Stimulated activated CD8-positive, alpha-beta memory T cell treated with anti-CD3 and anti-CD28 coated beads, Interleukin-15, amount 100 ng/mL, for 48 hours (primary cell): ENCODE results near the gene TSC22D3.
A peak's percentile ranks its signal among the peaks of the same experiment; 100 is the strongest.
"Not testable (repeated sequence)": the region's sequence is repeated elsewhere in the genome, so short reads cannot be mapped to it uniquely, and the experiment has no call there.

Experiments
- DNase-seq, 2 donors: peaks; one replicate each; pipeline ENCODE4 v3.0.0-alpha.2; 2020; ENCODE audit warnings: low read depth in 2 of 2

The TSC22D3 gene

DNA sequence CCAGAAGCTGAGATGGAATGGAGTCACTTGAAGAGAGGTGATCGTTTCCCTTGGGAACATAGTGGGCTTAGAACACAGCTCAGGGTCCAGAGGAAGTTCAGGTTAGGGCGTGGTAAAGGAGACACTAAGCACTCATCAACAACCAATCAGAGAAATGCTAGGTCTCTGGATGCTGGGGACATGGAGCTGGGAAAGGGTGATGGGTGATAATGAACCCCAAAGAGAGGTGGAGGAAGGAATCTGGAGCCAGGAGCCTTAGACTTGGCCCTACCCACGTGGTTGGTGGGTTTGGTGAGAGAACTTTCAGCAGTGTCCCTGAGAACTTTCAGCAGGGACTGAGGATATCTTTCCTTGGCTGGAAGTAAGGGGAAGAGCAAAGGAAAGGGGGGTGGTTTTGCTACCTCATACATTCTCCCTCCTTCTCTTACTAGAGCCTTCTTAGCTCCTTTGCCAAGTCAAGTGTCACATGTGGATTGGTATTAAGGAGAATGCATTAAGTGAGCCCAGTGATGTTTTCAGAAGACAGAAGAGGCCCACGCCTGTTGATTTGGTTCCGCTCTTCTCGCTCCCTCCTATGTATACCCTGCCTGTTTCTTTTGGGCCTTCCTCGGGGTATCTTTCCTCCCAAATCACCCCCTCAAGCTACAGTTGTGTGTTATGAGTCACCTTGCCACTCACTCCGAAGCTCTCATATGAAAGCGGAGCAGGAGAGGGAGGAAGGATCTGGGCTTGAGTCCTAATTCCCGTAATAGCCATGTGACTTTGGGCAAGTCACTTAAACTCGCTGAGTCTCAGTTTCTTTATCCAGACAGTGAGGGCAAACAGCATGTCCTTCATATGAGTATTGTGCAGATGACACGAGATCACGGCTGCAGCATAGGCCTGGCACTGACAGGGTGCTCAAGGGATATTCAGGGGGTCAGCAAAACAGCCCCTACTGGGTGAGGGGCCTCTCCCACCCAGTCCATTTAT is 63.1 kb downstream of the TSC22D3 start:
- DNase-seq = no peak

DNA sequence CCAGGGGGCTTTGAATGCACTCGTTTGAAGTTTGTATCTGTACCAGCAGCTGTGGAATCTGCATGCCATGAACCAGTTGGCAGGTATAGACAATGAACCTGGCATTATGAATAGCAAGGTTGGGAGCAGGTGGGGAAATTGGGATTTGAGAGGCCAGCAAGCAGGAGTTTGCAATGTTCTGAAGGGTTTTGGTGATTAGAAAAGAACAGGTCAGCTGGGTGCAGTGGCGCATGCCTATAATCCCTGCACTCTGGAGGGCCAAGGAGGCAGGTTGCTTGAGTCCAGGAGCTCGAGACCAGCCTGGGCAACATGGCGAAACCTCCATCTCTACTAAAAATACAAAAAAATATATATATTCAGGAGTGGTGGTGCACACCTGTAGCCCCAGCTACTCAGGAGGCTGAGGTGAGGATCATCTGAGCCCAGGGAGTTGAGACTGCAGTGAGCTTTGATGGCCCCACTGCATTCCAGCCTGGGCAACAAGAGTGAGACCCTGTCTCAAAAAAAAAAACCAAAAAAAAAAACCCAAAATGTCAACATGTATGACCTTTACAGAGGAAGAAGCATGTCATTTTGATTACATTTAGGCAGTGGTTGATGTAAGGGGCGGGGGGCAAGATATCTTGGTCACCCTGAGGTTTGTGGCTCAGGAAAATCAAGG is 63.9 kb downstream of the TSC22D3 start:
- DNase-seq = no peak

DNA sequence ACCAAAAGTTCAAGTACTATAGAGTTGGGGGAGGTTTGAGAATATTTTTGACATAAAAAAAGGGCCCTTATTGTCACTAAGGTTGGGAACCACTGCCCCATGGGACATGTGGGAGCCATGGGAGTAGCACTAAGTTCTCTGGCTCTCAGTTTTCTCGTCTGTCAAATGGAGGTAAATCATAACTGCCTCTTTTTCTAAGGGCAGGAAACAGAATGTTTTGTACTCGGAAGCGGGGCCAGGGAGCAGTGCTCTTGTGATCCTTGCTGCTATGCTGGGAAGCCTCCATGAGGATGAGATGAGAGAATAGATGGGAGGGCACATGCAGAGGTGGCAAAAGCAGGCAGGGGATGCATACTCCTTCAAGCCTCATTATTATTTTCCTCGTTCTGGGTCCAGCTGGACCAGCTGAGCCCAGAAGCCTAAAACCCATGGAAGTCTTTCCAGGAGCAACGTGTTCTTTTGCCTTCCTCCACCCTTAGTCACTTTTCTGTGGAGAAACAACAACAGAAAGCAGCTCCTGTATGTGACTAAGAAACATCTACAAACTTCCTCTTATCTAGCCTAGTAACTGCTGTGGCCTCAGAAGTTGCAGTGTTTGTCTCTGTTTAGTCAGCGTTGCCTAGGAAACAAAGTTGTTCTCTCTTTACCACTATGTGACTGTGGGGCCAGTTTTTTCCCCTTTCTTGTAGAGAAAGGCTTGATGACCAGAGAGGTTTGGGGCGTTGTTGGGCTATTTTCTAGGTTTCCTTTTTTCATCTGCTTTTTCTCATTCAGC is 64.8 kb downstream of the TSC22D3 start:
- DNase-seq = peak in 1 of 2 donors; percentile 40

DNA sequence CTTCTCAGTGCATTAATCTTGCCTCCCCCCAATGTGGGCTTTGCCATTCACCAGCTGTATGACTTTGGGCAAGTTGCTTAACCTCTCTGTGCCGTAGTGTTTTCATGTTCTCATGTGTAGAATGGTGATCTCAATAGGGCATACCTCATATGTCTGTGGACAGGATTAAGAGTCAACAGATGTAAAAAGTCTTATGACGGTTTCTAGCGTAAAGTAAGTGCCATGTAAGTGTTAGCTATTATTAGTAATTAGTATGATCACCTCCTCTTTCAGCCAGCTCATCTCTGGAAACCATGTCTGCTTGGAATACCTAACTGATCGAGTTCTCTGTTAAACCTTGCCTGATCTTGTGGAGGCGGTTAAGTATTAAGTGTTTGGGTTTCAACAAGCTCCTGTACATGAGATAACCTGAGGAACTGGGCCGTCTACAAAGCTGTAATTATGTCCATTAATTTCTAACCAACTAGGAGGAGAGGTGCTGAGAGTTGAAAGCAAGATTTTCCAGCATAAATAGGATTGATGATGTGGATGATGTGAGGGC is 66.3 kb downstream of the TSC22D3 start:
- no peak for DNase-seq

DNA sequence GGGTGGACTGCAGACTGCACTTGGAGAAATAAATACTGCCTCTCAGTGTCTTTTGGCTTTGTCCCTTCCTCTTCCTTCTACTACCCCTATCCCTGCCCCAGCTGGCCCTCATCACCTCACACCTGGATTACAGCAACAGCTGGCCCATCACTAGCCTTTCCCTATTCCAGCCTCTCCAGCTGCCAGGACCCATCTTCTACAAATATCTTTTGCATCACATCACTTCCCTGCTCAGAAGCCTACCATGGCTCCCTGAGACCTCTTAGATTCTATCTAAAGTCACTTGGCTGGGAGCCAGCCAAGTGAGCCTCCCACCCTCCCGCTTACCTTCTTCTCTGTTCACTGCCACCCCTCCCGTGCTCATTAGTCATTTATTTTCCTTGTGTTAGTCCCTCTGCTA is 66.8 kb downstream of the TSC22D3 start:
- DNase-seq = no peak

DNA sequence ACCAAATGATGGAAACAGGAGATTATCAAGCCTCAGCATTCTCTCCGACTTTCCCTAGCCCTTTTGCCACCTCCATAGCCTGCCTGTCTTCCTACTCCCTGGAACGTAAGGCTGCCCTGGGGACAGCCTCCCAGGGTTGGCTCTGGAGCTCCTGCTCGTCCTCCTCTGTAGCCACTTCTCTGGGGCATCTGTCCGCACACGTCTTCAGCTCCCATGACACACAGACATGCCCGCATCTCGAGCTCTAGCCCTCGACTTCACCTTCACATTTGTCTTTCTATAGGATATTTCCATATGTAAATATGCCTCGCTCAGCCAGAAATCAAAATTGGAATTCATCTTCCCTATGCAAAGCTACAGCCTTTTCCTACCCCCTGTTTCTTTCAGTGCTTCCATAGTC is 67.7 kb downstream of the TSC22D3 start:
- no peak for DNase-seq

DNA sequence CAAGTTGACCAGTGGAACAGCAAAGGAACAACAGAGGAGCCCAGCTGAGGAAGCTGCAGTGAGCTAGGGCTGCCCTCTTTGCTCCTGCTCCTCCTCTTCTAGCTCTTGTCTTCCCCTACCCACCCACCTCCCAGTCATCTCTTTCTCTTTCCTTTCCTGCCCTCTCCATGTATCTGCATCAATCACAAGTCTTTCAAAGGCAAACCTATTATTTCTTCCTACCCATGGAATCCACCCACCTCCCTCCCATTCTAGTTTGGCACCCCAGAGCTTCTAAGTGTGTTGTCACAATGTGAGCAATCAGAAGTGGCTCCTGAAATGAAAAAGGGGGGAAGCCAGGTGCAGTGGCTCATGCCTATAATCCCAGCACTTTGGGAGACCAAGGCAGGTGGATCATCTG is 69.3 kb downstream of the TSC22D3 start:
- DNase-seq = no peak

GRCh38 chrX:107704587-107704986 is 71.0 kb downstream of the TSC22D3 start:
- DNase-seq = no peak

DNA sequence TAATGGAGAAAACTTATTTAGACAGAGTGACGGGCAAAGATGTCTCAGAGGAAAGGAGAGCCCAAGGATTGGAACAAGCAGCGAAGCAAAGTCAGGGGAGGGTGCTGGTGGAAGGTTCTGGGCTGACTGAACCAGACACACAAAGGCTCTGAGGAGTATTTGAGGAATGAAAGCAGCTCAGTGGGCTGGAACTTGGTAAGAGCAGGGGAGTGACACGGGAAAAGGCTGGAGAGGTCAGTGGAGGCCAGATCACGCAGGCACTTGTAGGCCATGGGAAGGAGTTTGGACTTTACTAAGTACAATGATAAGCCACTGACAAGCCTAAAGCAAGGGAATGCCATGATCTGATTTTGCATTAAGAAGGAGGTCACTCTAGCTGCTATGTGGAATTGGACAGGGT is 71.4 kb downstream of the TSC22D3 start:
- no peak for DNase-seq

DNA sequence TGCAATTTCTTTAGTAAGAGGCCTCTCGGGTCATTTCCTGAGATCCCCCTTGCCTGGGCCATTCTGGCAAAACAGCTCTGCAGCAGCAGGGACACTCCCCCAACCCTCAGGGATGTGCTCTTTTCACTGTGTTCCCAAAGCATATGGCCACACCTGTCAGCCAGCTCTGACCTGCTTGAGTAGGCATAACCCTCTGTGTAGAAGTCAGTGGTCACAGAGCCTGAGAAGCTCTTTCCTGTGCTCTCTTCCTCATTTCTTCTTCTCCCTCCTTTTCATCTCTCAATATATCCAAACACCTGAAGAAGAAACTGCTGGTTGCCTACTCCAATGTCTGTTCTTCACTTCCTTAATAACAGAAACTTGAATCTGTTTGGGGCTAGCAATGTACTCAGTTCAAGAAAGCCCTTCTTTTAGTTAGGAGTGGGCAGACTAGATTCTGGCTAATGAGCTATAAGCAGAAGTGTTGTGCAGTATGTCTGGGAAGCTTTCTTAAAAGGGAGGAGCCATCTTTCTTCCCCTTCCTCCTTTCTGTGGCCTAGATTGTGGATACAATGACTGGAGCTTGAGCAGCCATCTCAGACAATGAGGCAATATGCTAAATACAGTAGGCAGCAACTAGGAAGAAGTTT is 74.0 kb downstream of the TSC22D3 start:
- no peak for DNase-seq

GRCh38 chrX:107700790-107701189 is 74.8 kb downstream of the TSC22D3 start:
- DNase-seq = no peak

- DNase-seq = no peak
Measured at GRCh38 chrX:107700317-107700774, 75.2 kb downstream of the TSC22D3 start.

DNA sequence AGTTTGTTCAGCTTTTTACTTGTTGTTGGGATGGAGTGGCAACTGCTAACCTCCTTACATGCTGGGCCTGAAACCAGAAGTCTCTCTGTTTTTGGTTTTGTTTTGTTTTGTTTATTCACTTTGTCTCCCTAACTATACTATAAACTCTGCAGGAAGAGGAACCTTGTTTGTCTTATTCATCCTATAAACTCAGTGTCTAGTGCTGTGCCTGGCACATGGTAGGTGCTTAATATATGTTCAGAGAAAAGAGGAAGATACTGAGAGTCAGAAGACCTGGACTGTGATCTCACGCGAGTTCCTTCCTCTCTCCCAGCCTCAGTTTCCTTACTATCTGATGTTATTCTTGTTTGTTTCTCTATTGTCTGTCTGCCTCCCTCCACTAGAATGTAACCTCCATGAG is 76.0 kb downstream of the TSC22D3 start:
- no peak for DNase-seq

GRCh38 chrX:107691024-107691448 is 84.6 kb downstream of the TSC22D3 start:
- DNase-seq = no peak

- no peak for DNase-seq
Measured at GRCh38 chrX:107687445-107687844, 88.1 kb downstream of the TSC22D3 start.

DNA sequence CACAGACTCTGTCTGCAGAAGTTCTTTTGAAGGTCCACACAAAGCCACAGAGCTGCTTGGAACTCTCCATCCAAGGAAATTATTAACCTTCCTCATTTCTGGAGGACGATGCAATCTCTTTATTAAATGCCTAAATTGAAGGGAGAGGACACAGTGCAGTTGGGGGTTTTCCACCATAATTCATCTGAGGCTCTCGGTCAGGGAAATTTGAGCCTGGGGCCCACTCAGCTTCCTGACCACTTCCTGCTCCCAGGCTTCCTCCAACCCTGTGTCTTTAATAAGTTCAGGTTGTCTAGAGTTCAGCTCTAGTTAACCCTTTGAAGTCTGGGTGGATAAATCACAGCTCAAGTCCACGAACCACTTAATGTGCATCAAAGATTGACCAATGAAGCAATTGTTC is 88.8 kb downstream of the TSC22D3 start:
- DNase-seq = no peak

DNA sequence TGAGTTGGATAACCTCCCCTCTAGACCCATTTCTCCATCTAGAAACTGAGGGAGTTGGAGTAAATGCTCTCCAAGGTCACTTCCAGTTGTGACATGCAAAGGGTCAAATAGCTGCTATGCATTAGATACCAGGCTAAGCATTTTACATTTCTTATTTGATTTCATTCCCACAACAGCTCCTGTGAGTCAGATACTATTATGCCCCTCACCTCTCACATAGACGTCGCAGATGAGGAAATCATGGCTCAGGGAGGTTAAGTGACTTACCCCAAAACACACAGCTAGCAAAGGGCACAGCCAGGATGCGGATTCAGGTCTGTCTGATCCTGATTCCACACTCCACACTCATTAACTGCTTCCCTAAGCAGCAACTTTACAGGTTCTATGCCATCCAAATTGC is 89.6 kb downstream of the TSC22D3 start:
- no peak for DNase-seq

- DNase-seq = not testable (repeated sequence)
Measured at GRCh38 chrX:107685586-107685985, 90.0 kb downstream of the TSC22D3 start.

GRCh38 chrX:107684956-107685385 is 90.6 kb downstream of the TSC22D3 start:
- DNase-seq = no peak

DNA sequence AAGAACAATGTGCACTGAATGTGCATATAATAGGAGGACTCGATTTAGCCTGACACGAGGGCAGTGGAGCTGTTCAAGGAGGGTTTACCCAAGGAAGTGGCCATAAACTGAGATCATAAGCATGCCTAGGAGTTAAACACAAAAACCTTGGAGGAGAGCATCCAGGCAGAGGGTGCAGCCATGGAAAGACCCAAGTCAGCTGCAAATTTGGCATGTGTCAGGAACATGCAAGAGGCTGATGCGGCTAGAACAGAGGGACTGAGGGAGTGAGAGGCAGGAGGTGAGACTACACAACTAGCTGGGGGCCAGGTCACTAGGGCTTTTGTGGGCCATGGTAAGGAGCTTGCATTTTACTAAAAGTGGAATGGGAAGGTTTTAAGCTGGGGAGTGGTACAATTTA is 91.7 kb downstream of the TSC22D3 start:
- no peak for DNase-seq

DNA sequence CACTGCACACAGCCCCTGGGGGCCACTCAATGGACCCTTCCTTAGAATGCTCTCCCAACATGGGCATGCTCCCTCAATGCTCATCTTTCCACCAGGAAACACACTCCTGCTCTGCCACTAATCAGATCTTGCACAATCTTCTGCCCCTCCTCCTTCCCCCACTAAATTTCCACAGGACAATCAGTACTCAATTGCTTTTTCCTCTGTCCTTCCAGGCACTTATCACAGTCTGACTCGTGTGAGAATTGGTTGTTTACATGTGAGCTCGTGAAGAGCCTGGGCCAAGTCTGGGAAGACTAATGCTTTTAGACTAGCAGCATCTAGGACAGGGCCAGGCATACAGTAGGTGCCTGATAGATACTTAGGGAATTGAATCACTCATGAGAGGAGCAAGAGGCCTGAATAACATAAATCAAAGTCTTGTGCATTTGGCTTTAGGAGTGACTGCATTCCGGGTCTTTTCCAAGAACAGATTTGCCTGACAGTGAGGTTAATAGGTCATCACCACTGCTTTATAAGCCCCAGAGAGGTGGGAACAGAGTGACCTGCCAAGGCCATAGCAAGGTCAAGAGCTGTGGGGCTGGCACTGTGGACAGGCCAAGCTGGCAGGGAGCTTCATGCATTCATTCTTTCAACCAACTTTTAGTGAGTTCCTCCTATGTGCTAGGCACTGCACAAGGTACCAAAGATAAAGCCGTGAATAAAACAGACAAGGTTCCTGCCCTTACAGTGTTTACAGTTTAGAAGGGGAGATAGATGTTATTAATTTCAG is 92.3 kb downstream of the TSC22D3 start:
- DNase-seq = no peak
